ENCODE results near the gene GZMM.

The GZMM gene

DNA sequence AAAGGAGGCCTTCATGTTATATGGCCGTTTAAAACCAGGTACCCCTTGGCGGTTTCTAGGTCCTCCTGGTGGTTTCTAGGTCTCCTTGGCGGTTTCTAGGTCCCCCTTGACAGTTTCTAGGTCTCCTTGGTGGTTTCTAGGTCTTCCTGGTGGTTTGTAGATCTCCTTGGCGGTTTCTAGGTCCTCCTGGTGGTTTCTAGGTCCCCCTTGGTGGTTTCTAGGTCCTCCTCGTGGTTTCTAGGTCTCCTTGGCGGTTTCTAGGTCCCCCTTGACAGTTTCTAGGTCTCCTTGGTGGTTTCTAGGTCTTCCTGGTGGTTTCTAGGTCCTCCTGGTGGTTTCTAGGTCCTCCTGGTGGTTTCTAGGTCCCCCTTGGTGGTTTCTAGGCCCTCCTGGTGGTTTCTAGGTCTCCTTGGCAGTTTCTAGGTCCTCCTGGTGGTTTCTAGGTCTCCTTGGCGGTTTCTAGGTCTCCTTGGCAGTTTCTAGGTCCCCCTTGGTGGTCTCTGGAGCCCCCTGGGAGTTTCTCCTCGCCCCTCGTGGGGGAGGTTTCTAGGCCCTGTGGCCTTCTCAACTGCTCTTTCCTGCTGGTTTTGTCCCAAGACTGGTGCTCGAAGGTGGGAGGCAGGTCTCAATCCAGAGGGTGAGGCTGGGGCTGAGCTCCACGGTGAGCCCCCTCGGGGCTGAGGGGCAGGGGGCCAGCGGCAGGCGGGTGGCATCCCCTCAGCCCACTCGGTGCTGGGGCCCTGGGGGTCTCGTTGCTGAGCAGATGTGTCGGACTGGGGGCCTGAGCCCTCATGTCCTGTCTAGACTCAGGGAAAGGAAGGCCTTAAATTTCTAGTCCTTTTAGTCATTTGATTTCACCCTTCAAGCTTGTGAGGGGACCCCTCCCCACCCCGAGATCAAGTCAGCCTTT, 53.8 kb downstream of the GZMM start:
- DNase-seq (ENCODE audit: low read depth in 2 of 2), result no peak
